HG02970 (cell line): Measurements from ENCODE around the gene TUT1.
"Not testable (repeated sequence)": the region's sequence is repeated elsewhere in the genome, so short reads cannot be mapped to it uniquely, and the experiment has no call there.

ENCODE experiments used
- ATAC-seq: cut with Tn5 transposase; IDR thresholded peaks from one replicate; pipeline ENCODE4 v1.9.1; 2021; ENCODE audit warnings: mild to moderate bottlenecking, moderate library complexity, moderate number of reproducible peaks; ENCODE audit not compliant: unreplicated experiment, low FRiP score

The TUT1 gene

DNA sequence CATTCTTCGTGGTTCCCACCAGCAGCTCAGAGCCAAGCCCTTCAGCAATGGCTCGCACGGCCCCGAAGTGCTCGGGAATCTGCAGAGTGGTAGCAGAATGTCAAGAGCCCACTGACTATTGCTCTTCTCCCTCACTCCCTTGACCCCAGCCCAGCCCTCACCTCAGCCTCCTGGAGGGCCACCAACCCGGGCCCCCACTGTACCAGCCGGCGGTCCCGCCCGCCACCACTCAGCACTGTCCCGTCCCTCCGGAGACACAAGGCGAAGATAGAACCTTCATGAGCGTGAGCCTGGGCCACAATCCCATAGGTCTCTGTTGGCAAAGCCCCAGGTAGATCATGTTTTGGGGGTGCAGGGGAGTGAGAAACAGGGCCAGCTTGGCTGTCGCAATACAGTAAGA is 14.6 kb upstream of the TUT1 start:
- ATAC-seq, result no peak

DNA sequence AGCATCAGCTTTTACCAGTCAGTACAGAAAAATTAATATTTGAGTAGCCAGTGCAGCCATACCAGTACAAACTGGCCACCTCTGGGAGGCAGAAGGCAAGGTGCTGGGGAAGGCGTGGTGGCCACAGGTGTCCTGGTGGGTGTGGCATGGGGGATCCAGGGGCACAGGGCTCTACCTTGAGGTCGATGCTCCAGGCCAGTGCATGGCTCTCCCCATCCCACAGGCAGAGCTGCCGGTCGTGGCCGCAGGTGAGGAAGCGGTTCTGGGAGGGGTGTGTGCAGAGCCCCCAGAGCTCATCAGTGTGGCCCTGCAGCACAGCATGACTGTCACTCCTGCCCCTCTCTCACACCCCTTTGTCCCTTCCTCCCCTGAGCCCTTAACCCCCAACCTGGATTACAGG is 14.1 kb upstream of the TUT1 start:
- no peak for ATAC-seq

DNA sequence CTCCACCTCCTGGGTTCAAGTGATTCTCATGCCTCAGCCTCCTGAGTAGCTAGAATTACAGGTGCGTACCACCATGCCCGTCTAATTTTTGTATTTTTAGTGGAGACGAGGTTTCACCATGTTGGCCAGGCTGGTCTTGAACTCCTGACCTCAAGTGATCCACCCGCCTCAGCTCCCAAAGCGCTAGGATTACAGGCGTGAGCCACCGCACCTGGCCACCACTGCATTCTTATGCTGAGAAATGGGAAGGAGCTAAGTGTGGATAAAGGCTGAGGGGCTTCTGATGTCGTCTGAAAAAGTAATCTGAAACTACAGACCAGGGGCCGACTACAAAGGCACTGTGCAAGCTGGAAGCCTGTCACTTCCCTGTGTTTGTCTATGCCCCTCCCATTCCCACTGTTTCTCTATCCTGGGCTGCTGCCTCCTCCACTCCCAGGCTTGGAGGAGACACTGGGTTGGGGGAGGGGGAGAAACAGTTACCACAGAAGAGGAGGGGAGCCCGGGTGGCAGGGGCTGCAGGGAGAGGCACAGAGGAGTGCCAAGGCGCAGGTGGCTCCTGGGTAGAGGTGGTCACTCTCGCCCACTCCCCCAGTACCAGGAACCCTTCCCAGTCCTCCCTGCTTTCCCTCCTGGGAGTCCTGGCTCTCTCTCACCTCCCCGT is 13.3 kb upstream of the TUT1 start:
- ATAC-seq, result no peak

DNA sequence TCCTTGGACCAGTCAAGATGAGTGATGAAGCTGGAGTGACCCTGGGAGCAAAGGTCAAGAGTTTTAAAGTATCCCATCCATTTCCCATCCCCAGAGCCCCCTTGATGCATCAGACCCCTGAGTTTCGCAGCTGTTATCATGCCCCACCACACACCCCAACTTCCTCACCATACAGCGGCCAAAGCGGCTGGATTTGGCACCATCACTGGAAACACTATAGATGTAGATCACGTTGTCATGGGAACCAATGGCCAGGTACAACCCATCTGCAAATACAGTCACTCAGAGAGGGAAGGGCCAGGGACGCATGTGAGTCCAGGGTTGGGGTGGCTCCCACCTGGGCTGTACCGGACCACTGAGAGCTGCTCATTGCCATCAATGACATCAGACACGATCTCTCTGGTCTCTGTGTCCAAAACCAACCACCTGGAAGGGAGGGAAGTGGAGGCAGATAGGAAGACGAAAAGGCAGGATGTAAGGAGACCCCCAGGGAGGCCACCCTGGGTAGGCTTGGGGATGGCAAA is 12.5 kb upstream of the TUT1 start:
- no peak for ATAC-seq

DNA sequence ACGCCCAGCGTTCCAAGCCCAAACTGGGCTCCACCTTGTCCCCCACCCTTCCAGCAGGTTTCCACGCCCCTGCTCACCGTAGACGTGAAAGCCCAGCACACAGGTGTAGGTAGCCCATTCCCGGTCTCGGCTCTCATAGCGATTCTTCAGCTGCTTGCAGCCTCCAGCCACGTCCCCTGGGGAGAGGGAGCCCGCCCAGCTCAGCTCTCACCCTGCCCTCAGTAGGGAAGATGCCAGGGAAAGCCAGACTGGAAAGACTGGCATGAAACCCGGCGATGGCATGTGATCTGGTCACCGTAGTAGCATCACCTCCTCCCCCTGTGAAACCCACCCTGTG is 11.7 kb upstream of the TUT1 start:
- no peak for ATAC-seq

DNA sequence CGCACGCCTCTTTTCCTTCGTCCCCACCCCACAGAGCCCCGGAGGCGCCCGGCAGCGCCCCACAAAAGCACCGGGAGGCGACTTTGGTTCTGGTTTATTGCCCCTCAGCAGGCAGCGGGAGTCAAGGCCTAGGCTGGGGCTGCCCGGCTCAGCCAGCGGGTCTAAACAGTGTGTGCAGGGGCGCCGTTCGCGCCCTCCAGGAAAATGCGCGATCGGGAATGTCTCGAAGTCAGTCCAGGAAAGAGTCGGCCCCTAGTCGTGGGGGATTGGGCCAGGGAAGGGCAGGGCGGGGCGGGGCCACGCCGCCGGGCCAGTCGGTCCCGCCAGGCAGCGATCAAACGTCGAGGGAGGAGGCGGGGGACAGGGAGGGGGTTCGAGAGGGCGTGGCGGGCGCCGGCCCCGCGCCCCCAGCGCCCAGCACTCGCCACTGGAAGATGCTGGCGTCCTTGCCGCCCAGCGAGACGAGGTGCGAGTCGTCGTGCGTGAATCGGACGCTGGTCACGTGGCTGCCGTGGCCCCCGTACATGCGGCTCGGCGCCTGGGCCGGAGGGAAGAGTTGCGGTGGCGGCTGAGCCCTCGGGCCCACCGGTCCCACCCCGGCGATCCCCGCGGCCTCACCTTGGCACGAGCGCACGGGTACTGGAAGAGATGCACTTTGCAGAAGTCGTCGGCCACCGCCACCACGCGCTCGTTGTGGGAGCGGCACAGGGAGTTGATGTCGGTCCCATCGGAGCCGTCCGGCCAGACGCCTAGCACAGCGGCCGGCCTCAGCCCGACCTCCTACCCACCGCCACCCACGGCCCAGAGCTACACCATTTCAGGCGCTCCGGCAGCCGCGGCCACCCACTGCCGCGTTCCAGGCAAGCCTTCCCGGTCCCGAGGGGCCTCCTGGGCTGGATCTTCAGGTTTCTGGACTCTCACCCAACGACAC is 11.1 kb upstream of the TUT1 start:
- ATAC-seq, result no peak

DNA sequence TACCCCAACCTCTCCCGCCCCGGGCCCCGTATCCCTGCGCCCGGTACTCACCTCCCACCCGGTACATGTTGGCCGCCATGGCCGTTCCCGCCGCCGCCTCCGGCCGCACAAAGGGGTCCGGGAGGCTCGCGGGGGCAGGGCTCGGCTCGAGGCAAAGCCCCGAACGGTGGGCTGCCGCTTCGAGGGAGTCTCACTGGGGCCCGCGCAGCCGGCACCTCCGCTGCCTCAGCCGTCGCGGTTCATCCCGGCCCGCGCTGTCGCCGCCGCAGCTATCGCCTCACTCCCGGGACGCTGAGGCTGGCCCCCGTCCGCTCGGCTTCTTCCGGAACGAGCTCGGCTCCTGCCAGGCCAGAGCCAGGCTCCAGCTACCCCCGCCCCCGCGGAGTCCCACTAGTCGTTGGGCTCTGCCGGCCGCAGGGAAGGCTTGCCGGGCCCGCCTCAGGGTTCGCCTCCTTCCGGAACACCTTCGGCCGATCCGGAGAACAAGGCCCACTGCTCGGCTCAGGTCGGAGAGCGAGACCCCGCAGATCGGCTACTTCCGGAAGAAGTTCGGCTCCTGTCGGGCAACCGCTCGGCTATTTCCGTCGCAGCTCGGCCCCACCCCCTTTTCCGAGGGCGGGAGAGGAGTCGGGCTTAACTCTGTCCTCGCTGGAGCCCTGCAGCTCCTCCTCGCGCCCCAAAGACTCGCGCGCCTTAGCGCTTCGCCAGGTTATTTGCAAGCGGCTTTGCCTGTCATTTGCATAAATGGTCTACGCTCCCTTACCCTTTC is 10.2 kb upstream of the TUT1 start, which contains the start of gene MTA2:
Gene MTA2 (minus strand): TSS at position 494 of the 769 bp plus-strand sequence. CDS start 415 bp downstream, at position 79.
- ATAC-seq, result peak; percentile 71

DNA sequence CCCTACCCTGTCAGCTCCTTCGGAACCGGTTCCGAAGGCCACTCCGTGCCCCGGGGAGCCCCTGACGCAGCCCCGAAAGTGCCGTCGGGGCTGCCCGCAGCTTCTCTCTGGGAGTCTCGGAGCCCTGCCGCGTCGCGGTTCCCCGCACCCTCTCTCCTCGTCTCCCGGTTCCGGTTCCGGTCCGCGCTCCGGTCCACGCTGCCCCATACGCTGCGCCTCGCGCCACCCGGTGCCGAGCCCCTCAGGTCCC is 9.7 kb upstream of the TUT1 start:
- no peak for ATAC-seq

DNA sequence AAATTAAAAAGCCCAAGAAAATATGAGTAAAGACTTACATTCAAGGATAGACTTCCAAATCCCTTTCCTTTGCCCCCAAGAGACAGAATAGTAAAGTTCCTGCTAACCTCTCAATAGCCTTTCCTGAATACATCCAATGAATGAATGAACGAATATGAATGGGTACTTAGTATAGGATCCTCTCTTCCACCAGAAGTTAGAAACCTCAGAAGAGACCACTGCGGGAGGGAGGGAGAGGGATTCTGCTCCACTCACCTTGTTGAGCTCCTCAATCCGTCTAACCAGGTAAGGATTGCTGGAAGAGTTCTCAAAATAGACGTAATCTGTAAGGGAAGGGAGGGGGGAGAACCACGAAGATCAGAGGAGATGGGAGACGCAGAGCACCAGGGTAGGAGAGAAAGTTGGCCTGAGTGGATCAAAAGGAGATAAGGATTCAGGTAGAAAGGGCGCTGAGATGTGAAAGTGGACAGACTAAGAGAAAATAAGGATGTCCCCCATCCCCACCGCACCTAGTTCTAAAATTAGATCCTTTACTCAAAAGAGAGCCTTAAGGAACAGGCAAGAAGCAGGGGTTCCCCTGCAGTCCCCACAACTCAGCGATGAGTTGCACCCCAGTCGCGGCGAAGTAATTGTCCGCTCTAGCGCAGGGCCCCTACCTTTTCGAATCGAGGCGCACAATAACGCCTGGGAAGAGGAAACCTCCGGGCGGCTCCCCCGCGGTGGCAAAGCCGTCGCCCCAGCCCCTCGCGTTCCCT is 9.2 kb upstream of the TUT1 start:
- ATAC-seq, result no peak

DNA sequence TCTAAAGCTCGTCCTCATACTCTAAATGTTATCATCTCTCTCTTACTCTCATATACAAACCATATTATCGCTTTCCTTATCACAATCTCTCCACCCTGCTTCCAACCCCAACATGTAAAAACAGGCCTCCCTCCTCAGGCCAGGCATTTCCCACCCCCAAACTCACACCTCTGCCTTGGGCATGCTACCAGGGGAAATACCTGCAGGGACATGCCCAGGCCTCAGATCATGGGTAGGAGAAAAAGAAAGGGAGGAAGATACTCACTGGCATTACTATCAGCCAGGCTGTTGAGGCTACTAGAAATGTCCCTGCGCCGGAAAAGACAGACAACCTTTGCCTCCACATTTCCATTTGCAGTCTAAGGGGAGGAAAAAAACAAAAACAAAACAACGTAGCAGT is 8.6 kb upstream of the TUT1 start:
- ATAC-seq, result no peak

DNA sequence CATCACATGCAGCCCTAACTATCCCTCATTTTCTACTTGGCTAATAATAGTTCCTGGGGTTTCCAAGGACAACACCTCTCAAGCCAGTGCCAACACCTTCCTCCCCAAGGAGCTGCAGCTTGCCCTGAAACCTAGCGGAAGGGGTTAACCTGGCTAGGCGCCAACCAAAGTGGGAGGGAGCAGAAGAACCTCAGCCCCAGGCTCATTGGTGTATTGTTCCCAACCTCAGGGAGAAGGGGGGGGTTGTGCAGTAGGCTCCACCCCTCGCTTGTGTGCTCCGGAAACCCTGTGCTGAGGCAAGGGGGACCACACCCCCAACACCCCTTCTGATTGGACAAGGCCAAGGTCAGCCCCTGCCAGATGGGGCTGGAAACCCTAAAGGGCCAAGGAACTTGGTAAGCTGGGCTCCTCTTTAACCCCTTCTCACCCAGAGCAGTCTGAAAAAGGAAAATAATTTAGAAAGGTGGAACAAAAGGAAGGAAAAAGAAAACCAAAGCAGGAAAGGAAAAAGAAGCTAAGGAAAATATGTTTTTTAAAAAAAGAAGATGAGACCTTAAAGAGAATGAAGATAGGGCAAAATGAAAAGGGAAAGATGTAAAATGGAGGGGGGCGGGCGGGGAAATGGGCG is 7.9 kb upstream of the TUT1 start:
- ATAC-seq, result peak; percentile 33

DNA sequence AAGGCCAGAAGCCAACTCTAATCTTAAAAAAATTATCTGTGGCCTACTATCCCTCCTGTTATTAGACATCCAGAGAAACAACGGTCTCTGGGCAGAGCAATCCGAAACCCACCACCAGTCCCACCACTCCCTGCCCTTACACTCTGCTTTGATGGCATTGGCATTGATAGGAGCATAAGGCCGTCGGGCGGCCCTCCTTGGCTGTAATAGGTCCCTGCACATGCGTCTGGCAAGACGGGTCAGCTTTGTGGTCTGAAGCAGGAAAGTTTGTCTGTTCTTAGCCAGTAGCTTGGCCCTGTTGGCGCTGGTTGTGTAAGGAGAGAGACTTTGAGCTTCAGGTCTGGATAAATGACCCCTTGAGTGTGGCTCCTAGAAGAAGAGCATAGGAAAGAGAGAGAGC is 3.8 kb upstream of the TUT1 start:
- no peak for ATAC-seq

DNA sequence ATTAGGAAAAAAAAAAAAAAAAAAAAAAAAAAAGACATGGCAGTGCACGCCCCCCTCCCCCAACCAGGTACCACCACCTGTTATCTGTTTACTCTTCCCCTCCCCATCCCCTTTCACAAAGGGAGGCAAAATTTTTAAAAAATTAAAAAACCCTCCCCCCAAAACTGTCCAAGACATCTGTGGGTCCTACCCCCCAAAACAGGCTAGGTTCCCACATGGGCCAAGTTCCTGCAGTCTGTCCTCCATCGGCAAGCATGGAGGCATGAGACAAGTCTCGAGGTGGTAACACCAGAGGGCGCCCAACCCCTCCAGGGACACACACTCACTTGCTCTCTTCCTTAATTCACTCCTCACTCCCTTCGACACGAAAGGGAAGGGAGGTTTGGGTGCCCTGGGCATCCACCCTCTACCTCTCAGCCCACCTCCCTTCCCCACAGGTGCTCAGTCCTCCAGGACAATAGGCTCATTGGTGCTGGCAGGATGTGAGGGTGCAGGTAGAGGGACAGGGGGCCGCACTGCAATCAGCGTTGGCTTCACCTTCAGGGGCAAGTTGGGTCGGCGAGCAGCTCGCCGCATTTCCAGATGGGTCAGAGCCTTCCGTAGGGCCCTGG is 2.2 kb upstream of the TUT1 start:
- ATAC-seq, result no peak

DNA sequence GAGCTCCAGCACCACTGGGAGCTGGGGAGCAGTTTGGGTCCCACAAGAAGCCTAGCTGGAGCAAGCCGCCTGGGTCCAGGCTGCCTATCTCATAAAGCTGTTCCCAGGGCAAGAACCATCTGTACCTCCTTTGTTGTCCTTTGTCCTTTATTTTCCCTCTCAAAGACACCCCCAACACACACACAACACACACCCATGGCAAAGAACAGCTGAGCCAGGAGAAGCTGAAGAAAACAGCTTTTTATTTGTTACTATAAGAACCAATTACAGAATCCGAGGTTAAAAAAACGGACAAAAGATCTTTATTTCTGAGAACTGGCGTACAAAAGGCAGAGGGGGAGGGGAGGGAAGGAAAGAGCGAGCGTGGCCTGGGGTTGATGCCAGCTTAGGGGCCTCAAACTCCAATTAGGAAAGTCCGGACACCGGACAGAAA is 1.7 kb upstream of the TUT1 start:
- no peak for ATAC-seq

DNA sequence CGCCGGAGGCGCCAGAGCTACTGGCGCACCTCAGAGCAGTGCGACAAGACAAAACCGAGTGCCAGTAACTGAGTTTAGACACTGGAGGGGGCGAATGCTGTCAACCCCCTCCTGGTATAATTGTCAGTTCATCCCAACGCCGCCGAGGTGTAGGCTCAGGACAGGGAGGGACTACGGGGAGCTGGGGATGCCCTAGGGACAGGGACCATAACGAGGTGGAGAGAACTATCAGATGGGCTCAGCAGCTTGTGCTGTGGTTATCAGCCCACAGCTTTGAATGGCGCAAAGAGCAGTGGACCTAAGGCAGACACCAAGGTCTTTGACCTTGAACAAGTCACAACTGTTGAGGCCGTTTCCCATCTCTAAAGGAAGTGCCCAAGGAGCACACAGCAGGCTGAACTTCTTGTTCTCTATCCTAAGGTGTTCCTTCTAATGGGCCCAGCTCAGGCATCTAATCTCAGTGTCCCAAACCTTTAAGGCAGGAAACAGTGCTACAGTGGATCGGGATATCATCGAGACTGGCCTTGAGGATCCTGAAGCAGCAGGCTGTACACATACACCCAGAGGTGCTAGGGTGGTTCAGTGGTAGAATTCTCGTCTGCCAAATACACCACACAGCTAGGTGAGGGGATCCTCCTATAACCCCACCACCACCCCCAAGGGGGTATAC is 958 bp upstream of the TUT1 start:
- no peak for ATAC-seq

DNA sequence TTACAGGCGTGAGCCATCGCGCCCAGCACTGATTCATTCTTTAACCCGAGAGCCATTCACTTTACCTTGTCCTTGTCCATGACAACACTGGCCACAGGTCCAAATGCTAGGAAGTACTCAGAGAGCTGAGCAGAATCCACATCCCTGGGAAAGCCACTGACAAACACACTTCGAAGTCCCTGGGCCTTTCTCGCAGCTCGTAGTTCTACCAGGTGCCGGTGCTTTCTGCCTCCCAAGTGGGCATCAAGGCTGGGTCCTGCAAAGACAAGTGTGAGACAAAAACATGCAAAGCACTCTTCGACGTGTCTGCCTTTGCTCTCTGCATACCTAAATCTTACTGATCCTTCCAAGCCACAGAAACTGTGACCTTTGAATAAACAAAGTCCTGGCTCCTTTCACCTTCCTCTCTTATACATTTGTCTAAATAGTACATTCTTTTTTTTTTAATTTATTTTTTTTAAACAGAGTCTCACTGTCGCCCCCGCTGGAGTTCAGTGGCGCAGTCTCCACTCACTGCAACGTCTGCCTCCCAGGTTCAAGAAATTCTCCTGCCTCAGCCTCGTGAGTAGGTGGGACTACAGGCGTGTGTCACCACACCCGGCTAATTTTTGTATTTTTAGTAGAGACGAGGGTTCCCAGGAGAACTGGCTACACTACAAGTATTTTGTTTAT is 2.2 kb downstream of the TUT1 start:
- ATAC-seq, result no peak

DNA sequence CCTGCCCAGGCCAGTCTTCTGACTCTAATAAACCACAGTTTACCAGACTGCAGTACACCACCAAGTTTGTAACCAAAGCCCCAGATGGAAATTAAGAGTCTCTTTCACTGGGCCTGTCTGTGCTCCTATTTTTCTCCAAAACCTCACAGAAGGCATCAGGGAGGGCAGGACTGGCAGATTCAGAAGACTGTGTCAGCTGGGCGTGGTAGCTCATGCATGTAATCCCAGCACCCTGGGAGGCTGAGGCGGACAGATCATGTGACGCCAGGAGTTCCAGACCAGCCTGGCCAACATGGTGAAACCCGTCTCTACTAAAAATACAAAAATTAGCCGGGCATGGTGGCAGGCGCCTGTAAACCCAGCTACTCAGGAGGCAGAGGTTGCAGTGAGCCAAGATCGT is 6.0 kb downstream of the TUT1 start:
- not testable (repeated sequence) for ATAC-seq

DNA sequence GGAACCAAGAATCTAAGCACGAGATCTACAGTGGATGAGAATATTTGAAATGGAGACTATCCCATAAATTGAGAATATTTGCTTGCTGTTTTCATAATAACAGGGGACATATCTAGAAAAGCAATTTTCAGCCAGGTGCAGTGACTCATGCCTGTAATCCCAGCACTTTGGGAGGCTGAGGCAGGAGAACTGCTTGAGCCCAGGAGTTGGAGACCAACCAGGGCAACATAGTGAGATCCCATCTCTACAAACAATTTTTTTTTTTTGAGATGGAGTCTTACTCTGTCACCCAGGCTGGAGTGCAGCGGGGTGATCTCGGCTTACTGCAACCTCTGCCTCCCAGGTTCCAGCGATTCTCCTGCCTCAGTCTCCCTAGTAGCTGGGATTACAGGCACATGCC is 9.6 kb downstream of the TUT1 start:
- not testable (repeated sequence) for ATAC-seq
